Neural progenitor cell (in vitro differentiated cells): ENCODE data around the gene PAXX. TPM values are rescaled to one million over a fixed set of nuclear protein-coding genes. Genes with fewer than 3 reads are reported as not detected.

Source experiments
- DNase-seq: peaks from one replicate; pipeline ENCODE4 v3.0.0-alpha.2; 2016; ENCODE audit warnings: low spot score
- H2AFZ ChIP-seq: fragments of 200-600 bp; sonication (generic); replicated peaks from 2 replicates; pipeline ENCODE4 v1.6.1; 2016; ENCODE audit warnings: antibody characterized with exemption
- H3F3A ChIP-seq: fragments of 200-600 bp; sonication (generic); 2 replicates; pipeline ENCODE4 v1.6.1; 2016; ENCODE audit warnings: antibody characterized with exemption, low read depth
- H3K27ac ChIP-seq: fragments of 200-600 bp; sonication (generic); 2 replicates; pipeline ENCODE4 v1.5.1; 2016; ENCODE audit warnings: mild to moderate bottlenecking
- H3K27me3 ChIP-seq: fragments of 200-600 bp; sonication (generic); 2 replicates; pipeline ENCODE4 v1.6.1; 2016; ENCODE audit warnings: mild to moderate bottlenecking, moderate library complexity
- H3K36me3 ChIP-seq: fragments of 200-600 bp; sonication (generic); 2 replicates; pipeline ENCODE4 v1.5.1; 2016
- H3K4me1 ChIP-seq: fragments of 200-600 bp; sonication (generic); 2 replicates; pipeline ENCODE4 v1.6.1; 2016; ENCODE audit warnings: mixed run types
- H3K4me2 ChIP-seq: fragments of 200-600 bp; sonication (generic); 2 replicates; pipeline ENCODE4 v1.6.1; 2016
- H3K4me3 ChIP-seq: fragments of 200-600 bp; sonication (generic); 2 replicates; pipeline ENCODE4 v1.5.1; 2016
- H3K79me2 ChIP-seq: fragments of 200-600 bp; sonication (generic); 2 replicates; pipeline ENCODE4 v1.6.1; 2016; ENCODE audit warnings: low read depth
- H3K9ac ChIP-seq: fragments of 200-600 bp; sonication (generic); 2 replicates; pipeline ENCODE4 v1.6.1; 2016
- H3K9me3 ChIP-seq: fragments of 200-600 bp; sonication (generic); 2 replicates; pipeline ENCODE4 v1.5.1; 2016; ENCODE audit warnings: low read depth
- H4K20me1 ChIP-seq: fragments of 200-600 bp; sonication (generic); 2 replicates; pipeline ENCODE4 v1.6.1; 2016; ENCODE audit warnings: low read depth
- H3K27ac Mint-ChIP-seq: 3 replicates; pipeline ENCODE4 v1.8.0; 2021; ENCODE audit warnings: mixed read lengths
- H3K27me3 Mint-ChIP-seq: 2 replicates; pipeline ENCODE4 v1.8.0; 2022; ENCODE audit warnings: low read depth, mild to moderate bottlenecking, inconsistent platforms, moderate library complexity, mixed read lengths; ENCODE audit not compliant: insufficient read depth
- H3K36me3 Mint-ChIP-seq: 3 replicates; pipeline ENCODE4 v1.8.0; 2021; ENCODE audit warnings: mixed read lengths
- H3K4me1 Mint-ChIP-seq: 3 replicates; pipeline ENCODE4 v1.8.0; 2021; ENCODE audit warnings: mixed read lengths
- H3K4me3 Mint-ChIP-seq: 3 replicates; pipeline ENCODE4 v1.8.0; 2021; ENCODE audit warnings: mild to moderate bottlenecking, moderate library complexity, mixed read lengths
- H3K9me3 Mint-ChIP-seq: 3 replicates; pipeline ENCODE4 v1.8.0; 2020; ENCODE audit warnings: mixed read lengths
- CTCF ChIP-seq: fragments of 200-600 bp; sonication (generic); IDR thresholded peaks from 2 replicates; pipeline ENCODE4 v1.5.1; 2017; ENCODE audit warnings: antibody characterized with exemption, mild to moderate bottlenecking
- EZH2 ChIP-seq: fragments of 200-600 bp; sonication (generic); IDR thresholded peaks from 2 replicates; pipeline ENCODE4 v1.6.1; 2017; ENCODE audit warnings: antibody characterized with exemption, mild to moderate bottlenecking, moderate library complexity
- EZH2phosphoT487 ChIP-seq: fragments of 200-600 bp; sonication (generic); IDR thresholded peaks from 2 replicates; pipeline ENCODE4 v1.6.1; 2017; ENCODE audit warnings: antibody characterized with exemption
- total RNA-seq: library from RNA; depleted of rRNA; stranded (reverse); fragments of >200 nt; gene quantifications from 2 replicates; pipeline ENCODE4 v1.2.3, GENCODE V29; 2015; ENCODE audit warnings: low replicate concordance

Gene PAXX
- total RNA-seq, 1 donor from 2014 or later, result 31.5 TPM

GRCh38 chr9:136964171-136964689, 28.0 kb upstream of the PAXX start:
- Mint-ChIP-seq H3K36me3 (no peaks in the 10 kb centered on the region), H3K4me3 (no peak overlapping the region), H3K9me3 (no peaks in the 10 kb centered on the region), H3K27me3 (peaks cover 5% of the 10 kb centered on the region), H3K4me1 (peaks cover 19% of the 10 kb centered on the region), H3K27ac (peak overlapping the region; percentile 53)
- Histone ChIP-seq H3K9ac (no peak overlapping the region), H3K4me2 (no peak overlapping the region), H3K27me3 (no peaks in the 10 kb centered on the region), H2AFZ (no peak overlapping the region), H3K36me3 (no peaks in the 10 kb centered on the region), H3K79me2 (no peaks in the 10 kb centered on the region), H3K4me3 (no peak overlapping the region), H3F3A (no peaks in the 10 kb centered on the region), H3K27ac (no peak overlapping the region), H3K9me3 (no peaks in the 10 kb centered on the region), H4K20me1 (no peaks in the 10 kb centered on the region), H3K4me1 (peaks cover 6% of the 10 kb centered on the region)
- TF ChIP-seq EZH2 (no peak), EZH2phosphoT487 (no peak), CTCF (no peak)
- no peak for DNase-seq

GRCh38 chr9:136964833-136965422, 27.3 kb upstream of the PAXX start:
- no peak overlapping the region for H2AFZ ChIP-seq
- peaks cover 5% of the 10 kb centered on the region for H3K27me3 Mint-ChIP-seq

GRCh38 chr9:136965771-136966484, 26.3 kb upstream of the PAXX start:
- H3K9ac ChIP-seq, result no peak overlapping the region
- no peaks in the 10 kb centered on the region for H3K9me3 Mint-ChIP-seq
- no peaks in the 10 kb centered on the region for H3K79me2 ChIP-seq
- peak overlapping the region; percentile 64 for H3K27ac Mint-ChIP-seq
- H3K27me3 ChIP-seq, result no peaks in the 10 kb centered on the region
- H3F3A ChIP-seq, result no peaks in the 10 kb centered on the region
- H3K4me3 ChIP-seq, result no peak overlapping the region
- no peaks in the 10 kb centered on the region for H3K36me3 ChIP-seq
- TF ChIP-seq CTCF (no peak), EZH2 (no peak), EZH2phosphoT487 (no peak)
- peak overlapping the region; percentile 60 for H3K4me2 ChIP-seq
- peaks cover 17% of the 10 kb centered on the region for H3K4me1 Mint-ChIP-seq
- H3K36me3 Mint-ChIP-seq, result no peaks in the 10 kb centered on the region
- peaks cover 4% of the 10 kb centered on the region for H3K27me3 Mint-ChIP-seq
- H3K9me3 ChIP-seq, result no peaks in the 10 kb centered on the region
- H2AFZ ChIP-seq, result peak overlapping the region; percentile 61
- H4K20me1 ChIP-seq, result no peaks in the 10 kb centered on the region
- H3K4me1 ChIP-seq, result peaks cover 6% of the 10 kb centered on the region
- peak overlapping the region; percentile 18 for H3K4me3 Mint-ChIP-seq
- DNase-seq, result peak; percentile 54
- H3K27ac ChIP-seq, result no peak overlapping the region

More at GRCh38 chr9:136964833-136965422, 27.3 kb upstream of the PAXX start:
- H3K36me3 Mint-ChIP-seq, result no peaks in the 10 kb centered on the region
- Histone ChIP-seq H3K4me3 (no peak overlapping the region), H3K9ac (no peak overlapping the region), H4K20me1 (no peaks in the 10 kb centered on the region), H3K4me1 (peaks cover 6% of the 10 kb centered on the region), H3K27ac (no peak overlapping the region), H3K4me2 (no peak overlapping the region), H3K79me2 (no peaks in the 10 kb centered on the region), H3K27me3 (no peaks in the 10 kb centered on the region), H3F3A (no peaks in the 10 kb centered on the region), H3K9me3 (no peaks in the 10 kb centered on the region), H3K36me3 (no peaks in the 10 kb centered on the region)
- TF ChIP-seq EZH2phosphoT487, result no peak
- no peak for TF ChIP-seq EZH2
- H3K27ac Mint-ChIP-seq, result peak overlapping the region; percentile 53
- peaks cover 19% of the 10 kb centered on the region for H3K4me1 Mint-ChIP-seq
- no peaks in the 10 kb centered on the region for H3K9me3 Mint-ChIP-seq
- H3K4me3 Mint-ChIP-seq, result no peak overlapping the region
- DNase-seq, result no peak
